ENCODE results near the gene TBC1D16. TPM values are rescaled to one million over a fixed set of nuclear protein-coding genes. Genes with fewer than 3 reads are reported as not detected.
"Not testable (repeated sequence)": the region's sequence is repeated elsewhere in the genome, so short reads cannot be mapped to it uniquely, and the experiment has no call there.

TBC1D16 gene
- total RNA-seq, 4 donors from 2014 or later, result 9.1 to 28.0 (median 22.3) TPM

DNA sequence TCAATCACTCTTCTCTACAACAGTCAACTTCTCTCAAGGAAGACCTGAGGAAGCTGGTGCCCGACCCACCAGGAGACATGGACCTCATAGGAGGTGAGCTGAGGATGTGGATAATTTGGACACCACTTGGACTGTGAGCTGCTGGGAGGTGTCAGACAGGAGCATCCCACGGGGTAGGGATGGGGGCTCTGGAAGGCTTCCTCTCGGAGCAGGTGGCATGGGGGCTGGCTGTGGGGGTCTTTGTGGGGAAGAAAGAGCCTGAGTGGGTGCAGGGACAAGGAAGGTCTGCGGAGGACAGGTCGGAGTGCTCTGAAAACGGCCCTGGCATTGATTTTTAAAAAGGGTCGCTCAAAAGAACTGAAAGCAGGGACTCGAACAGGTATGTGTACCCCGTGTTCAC lies 64.0 kb downstream of the TBC1D16 start:
- WGBS, 2 donors, result 94 to 95% methylated on average over 9 of the region's 9 CpGs
- peak in 1 of 2 donors; percentile 50 for DNase-seq (ENCODE audit: low spot score in 2 of 2)
- intact Hi-C loops (cut with DNase I; ENCODE audit: low total_unique reads), result no loop called here
- no peak overlapping the region for H3K4me3 ChIP-seq (ENCODE audit: low read depth, poor library complexity, severe bottlenecking)
- TF ChIP-seq, protein P1, sequence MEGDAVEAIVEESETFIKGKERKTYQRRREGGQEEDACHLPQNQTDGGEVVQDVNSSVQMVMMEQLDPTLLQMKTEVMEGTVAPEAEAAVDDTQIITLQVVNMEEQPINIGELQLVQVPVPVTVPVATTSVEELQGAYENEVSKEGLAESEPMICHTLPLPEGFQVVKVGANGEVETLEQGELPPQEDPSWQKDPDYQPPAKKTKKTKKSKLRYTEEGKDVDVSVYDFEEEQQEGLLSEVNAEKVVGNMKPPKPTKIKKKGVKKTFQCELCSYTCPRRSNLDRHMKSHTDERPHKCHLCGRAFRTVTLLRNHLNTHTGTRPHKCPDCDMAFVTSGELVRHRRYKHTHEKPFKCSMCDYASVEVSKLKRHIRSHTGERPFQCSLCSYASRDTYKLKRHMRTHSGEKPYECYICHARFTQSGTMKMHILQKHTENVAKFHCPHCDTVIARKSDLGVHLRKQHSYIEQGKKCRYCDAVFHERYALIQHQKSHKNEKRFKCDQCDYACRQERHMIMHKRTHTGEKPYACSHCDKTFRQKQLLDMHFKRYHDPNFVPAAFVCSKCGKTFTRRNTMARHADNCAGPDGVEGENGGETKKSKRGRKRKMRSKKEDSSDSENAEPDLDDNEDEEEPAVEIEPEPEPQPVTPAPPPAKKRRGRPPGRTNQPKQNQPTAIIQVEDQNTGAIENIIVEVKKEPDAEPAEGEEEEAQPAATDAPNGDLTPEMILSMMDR (IDR thresholded peaks at IDR 0.05), result no peak
- no peak for TF ChIP-seq POLR2A (IDR thresholded peaks at IDR 0.05)

DNA sequence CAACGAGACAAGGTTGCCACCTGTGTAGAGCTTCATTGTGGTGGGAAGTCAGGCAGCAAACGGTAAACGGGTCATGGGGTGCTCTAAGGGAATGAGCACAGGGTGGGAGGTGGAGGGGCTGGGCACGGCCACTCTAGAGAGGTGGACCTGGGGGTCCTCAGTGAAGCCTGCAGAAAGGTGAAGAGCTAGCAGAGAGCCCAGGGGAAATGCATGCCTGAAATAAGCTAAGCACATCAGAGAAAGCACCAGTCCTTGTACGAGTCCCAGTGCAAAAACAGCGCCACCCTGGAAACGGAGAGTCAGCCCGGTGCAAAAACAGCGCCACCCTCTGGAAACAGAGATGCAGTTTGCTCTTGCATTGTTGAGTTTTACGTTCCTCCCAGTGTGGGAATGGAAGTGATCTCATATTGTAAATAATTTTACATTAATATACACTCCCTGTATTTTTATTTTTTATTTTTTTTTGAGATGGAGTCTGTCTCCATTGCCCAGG lies 65.0 kb downstream of the TBC1D16 start:
- DNase-seq (ENCODE audit: low spot score in 2 of 2), result peak in 1 of 2 donors; percentile 81
- intact Hi-C loops (cut with DNase I; ENCODE audit: low total_unique reads), result no loop called here
- no peak overlapping the region for H3K4me3 ChIP-seq (ENCODE audit: low read depth, poor library complexity, severe bottlenecking)
- no peak for TF ChIP-seq POLR2A (IDR thresholded peaks at IDR 0.05)
- TF ChIP-seq, protein P1 (IDR thresholded peaks at IDR 0.05), result no peak
- 64 to 74% methylated on average over 10 of the region's 10 CpGs for WGBS, 2 donors

DNA sequence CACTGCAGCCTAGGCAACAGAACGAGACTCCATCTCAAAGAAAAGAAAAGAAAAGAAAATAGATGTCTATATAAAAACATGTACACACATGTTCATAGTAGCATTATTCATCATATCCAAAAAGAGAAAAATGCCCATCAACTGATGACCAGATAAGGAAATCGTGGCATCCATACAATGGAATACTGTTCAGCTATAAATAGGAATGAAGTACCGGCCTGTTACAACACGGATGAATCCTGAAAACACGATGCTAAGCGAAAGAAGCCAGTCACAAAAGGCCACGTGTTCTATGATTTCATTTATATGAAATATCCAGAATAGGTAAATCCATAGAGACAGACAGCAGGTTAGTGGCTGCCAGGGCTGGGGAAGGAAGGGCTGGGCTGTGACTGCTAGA lies 65.8 kb downstream of the TBC1D16 start:
- TF ChIP-seq, protein P1 (IDR thresholded peaks at IDR 0.05), result no peak
- no peak for TF ChIP-seq POLR2A (IDR thresholded peaks at IDR 0.05)
- whole genome bisulfite sequencing, 2 donors, result 58 to 63% methylated on average over 7 of the region's 7 CpGs
- DNase-seq (ENCODE audit: low spot score in 2 of 2), result no peak
- intact Hi-C loops (cut with DNase I; ENCODE audit: low total_unique reads), result loop anchor here (10.0 kb wide), 1 partner anchor 1215 kb away; no protein-coding TSS in a partner anchor
- H3K4me3 ChIP-seq (ENCODE audit: low read depth, poor library complexity, severe bottlenecking), result no peak overlapping the region

GRCh38 chr17:79968116-79968515 lies 67.6 kb downstream of the TBC1D16 start:
- WGBS, 2 donors, result 93 to 98% methylated on average over 5 of the region's 5 CpGs
- TF ChIP-seq, protein P1 (IDR thresholded peaks at IDR 0.05), result no peak
- no peak for TF ChIP-seq POLR2A (IDR thresholded peaks at IDR 0.05)

DNA sequence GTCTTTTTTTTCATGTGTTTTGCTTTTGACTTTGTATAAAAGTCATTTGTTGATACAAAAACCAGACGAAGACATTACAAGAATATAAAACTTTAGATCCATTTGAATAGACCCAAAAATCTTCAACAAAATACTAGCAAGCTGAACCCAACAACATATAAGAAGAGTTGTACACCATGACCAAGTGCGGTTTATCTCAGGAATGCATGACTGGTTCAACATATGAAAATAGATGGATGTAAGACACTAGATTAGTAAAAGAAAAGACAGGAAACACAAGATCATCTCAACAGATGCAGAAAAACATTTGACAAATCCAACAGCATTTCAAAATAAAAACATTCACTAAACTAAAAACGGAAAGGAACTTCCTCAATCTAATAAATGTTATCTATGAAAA lies 69.0 kb downstream of the TBC1D16 start:
- H3K4me3 ChIP-seq (ENCODE audit: low read depth, poor library complexity, severe bottlenecking), result no peak overlapping the region
- TF ChIP-seq, protein P1 (IDR thresholded peaks at IDR 0.05), result no peak
- no peak for TF ChIP-seq POLR2A (IDR thresholded peaks at IDR 0.05)
- intact Hi-C loops (cut with DNase I; ENCODE audit: low total_unique reads), result loop anchor here (10.0 kb wide), 1 partner anchor 1218 kb away; no protein-coding TSS in a partner anchor
- no peak for DNase-seq (ENCODE audit: low spot score in 2 of 2)
- 86 to 93% methylated on average over 3 of the region's 3 CpGs for whole genome bisulfite sequencing, 2 donors

More at GRCh38 chr17:79968116-79968515, 67.6 kb downstream of the TBC1D16 start:
- H3K4me3 ChIP-seq (ENCODE audit: low read depth, poor library complexity, severe bottlenecking), result no peak overlapping the region
- DNase-seq (ENCODE audit: low spot score in 2 of 2), result peak in 1 of 2 donors; percentile 29
- intact Hi-C loops (cut with DNase I; ENCODE audit: low total_unique reads), result loop anchor here (10.0 kb wide), 1 partner anchor 1217 kb away; no protein-coding TSS in a partner anchor

GRCh38 chr17:79965806-79966205 lies 69.9 kb downstream of the TBC1D16 start:
- DNase-seq (ENCODE audit: low spot score in 2 of 2), result peak in 1 of 2 donors; percentile 74
- H3K4me3 ChIP-seq (ENCODE audit: low read depth, poor library complexity, severe bottlenecking), result no peak overlapping the region
- TF ChIP-seq, protein P1 (IDR thresholded peaks at IDR 0.05), result no peak
- WGBS, 2 donors, result 54 to 57% methylated on average over 6 of the region's 6 CpGs
- intact Hi-C loops (cut with DNase I; ENCODE audit: low total_unique reads), result loop anchor here (10.0 kb wide), 1 partner anchor 1219 kb away; no protein-coding TSS in a partner anchor

DNA sequence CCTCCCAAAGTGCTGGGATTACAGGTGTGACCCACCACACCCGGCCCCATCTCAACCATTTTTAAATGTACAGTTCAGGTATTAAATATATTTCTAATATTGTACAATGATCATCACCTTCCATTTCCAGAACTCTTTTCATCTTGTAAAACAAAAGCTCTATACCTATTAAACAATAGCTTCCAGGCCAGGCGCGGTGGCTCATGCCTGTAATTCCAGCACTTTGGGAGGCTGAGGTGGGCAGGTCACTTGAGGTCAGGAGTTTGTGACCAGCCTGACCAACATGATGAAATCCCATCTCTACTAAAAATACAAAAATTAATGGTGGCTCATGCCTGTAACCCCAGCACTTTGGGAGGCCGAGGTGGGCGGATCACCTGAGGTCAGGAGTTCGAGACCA lies 73.2 kb downstream of the TBC1D16 start:
- 89 to 97% methylated on average over 6 of the region's 6 CpGs for WGBS, 2 donors
- peak in 1 of 2 donors; percentile 40 for DNase-seq (ENCODE audit: low spot score in 2 of 2)
- intact Hi-C loops (cut with DNase I; ENCODE audit: low total_unique reads), result loop anchor here (10.0 kb wide), 1 partner anchor 1222 kb away; no protein-coding TSS in a partner anchor
- not testable (repeated sequence) for H3K4me3 ChIP-seq (ENCODE audit: low read depth, poor library complexity, severe bottlenecking)

GRCh38 chr17:79961567-79961966 lies 74.1 kb downstream of the TBC1D16 start:
- intact Hi-C loops (cut with DNase I; ENCODE audit: low total_unique reads), result loop anchor here (10.0 kb wide), 1 partner anchor 1223 kb away; no protein-coding TSS in a partner anchor
- WGBS, 2 donors, result 94 to 98% methylated on average over 9 of the region's 9 CpGs
- not testable (repeated sequence) for H3K4me3 ChIP-seq (ENCODE audit: low read depth, poor library complexity, severe bottlenecking)
- peak in 1 of 2 donors; percentile 68 for DNase-seq (ENCODE audit: low spot score in 2 of 2)

All from lower leg skin (tissue), 4 donors.